GM12891 (cell line): ENCODE measurements around the gene FAM184A.

Experiments
- POLR2A ChIP-seq: IDR thresholded peaks from 2 replicates; pipeline ENCODE4 v1.6.1; 2011; ENCODE audit warnings: low read depth, low read length, control low read depth
- POLR2AphosphoS5 ChIP-seq: IDR thresholded peaks from 2 replicates; pipeline ENCODE4 v1.6.1; 2011; ENCODE audit warnings: low read depth, low read length, control low read depth
- SPI1 ChIP-seq: IDR thresholded peaks from 2 replicates; pipeline ENCODE4 v1.6.1; 2011; ENCODE audit warnings: low read depth, low read length, control low read depth

- TF ChIP-seq POLR2AphosphoS5 (no peak), POLR2A (no peak), SPI1 (no peak)
Observed at GRCh38 chr6:118923035-118923434, 155.4 kb downstream of the FAM184A start.
